OCI-LY3 (cell line): ENCODE data around the gene RHOT2.

Source experiments
- EZH2phosphoT487 ChIP-seq: fragments of 200-600 bp; shearing (Covaris generic); IDR thresholded peaks from 2 replicates; pipeline ENCODE4 v1.6.1; 2018; ENCODE audit warnings: antibody characterized with exemption, mixed run types, low read depth
- TF ChIP-seq, protein P1 (sequence below): fragments of 200-600, 300-600 bp; sonication (generic); IDR thresholded peaks from 2 replicates; pipeline ENCODE4 v1.5.1; 2014; ENCODE audit warnings: antibody characterized with exemption, low read length, low read depth

DNA sequence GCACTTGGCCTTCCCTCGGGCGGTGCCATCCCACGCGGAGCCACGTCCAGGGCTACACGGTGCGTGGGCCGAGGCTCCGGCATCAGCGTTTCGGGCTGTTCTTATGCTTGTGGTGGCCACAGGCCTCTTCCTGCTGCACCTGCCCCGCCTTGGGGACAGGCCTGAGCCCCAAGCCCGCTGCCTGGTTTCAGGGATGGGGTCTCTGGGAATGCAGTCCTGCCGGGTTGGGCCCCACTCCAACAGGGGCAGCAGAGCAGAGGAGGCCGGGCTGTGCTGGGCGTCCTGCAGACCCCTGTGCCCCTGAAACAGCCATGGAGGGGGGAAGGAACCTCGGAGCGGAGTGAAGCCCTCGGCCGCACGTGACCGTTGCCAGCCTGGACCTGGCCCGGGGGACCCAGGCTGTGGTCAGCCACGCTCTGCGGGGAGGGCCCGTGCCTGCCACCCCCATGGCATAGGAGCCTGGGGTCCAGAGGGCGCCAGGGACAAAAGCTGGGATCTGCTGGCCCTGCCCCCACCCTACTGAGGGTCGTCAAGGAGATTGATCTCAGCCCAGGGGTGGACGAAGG lies 37.6 kb upstream of the RHOT2 start:
- no peak for TF ChIP-seq EZH2phosphoT487
- TF ChIP-seq, protein P1, sequence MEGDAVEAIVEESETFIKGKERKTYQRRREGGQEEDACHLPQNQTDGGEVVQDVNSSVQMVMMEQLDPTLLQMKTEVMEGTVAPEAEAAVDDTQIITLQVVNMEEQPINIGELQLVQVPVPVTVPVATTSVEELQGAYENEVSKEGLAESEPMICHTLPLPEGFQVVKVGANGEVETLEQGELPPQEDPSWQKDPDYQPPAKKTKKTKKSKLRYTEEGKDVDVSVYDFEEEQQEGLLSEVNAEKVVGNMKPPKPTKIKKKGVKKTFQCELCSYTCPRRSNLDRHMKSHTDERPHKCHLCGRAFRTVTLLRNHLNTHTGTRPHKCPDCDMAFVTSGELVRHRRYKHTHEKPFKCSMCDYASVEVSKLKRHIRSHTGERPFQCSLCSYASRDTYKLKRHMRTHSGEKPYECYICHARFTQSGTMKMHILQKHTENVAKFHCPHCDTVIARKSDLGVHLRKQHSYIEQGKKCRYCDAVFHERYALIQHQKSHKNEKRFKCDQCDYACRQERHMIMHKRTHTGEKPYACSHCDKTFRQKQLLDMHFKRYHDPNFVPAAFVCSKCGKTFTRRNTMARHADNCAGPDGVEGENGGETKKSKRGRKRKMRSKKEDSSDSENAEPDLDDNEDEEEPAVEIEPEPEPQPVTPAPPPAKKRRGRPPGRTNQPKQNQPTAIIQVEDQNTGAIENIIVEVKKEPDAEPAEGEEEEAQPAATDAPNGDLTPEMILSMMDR, result no peak
